ENCODE measurements around the gene CTBP1.

CTBP1 gene

DNA sequence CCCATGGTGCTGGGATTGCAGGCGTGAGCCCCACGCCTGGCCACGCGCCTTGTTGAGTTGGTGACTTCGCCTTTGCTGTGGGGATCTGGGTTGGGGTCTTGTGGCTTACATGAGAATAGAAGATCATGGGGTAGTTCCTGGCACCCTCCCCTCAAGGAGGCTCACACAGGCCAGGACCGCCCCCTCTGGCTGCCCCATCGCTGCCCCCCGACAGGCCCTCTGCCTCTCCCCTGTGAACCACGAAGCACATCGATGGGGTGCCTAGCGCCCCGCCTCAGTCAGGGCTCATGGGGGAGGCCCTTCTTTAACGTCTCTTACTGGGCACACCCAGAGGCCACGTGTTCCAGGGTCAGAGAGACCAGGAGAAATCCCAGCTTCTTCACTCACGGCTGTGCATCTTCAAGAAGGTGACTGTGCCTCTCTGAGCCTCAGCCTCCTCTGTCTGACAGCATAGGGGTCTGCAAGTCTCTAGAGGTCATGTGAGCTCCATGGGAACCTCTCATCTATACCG lies 53.0 kb downstream of the CTBP1 start:
- TF ChIP-seq, protein P1, sequence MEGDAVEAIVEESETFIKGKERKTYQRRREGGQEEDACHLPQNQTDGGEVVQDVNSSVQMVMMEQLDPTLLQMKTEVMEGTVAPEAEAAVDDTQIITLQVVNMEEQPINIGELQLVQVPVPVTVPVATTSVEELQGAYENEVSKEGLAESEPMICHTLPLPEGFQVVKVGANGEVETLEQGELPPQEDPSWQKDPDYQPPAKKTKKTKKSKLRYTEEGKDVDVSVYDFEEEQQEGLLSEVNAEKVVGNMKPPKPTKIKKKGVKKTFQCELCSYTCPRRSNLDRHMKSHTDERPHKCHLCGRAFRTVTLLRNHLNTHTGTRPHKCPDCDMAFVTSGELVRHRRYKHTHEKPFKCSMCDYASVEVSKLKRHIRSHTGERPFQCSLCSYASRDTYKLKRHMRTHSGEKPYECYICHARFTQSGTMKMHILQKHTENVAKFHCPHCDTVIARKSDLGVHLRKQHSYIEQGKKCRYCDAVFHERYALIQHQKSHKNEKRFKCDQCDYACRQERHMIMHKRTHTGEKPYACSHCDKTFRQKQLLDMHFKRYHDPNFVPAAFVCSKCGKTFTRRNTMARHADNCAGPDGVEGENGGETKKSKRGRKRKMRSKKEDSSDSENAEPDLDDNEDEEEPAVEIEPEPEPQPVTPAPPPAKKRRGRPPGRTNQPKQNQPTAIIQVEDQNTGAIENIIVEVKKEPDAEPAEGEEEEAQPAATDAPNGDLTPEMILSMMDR (IDR thresholded peaks at IDR 0.05; ENCODE audit: low read depth, low read length): no peak
- TF ChIP-seq MYC (IDR thresholded peaks at IDR 0.05; ENCODE audit: low read depth, low read length): no peak
- TF ChIP-seq POLR2A (IDR thresholded peaks at IDR 0.05; ENCODE audit: extremely low read depth, insufficient read length): no peak
- TF ChIP-seq, protein P2, sequence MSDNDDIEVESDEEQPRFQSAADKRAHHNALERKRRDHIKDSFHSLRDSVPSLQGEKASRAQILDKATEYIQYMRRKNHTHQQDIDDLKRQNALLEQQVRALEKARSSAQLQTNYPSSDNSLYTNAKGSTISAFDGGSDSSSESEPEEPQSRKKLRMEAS (IDR thresholded peaks at IDR 0.05; ENCODE audit: low read depth, low read length): no peak
- no peak overlapping the region for H3K4me3 ChIP-seq (ENCODE audit: low read depth, low read length)
- DNase-seq (ENCODE audit: low read depth): peak; percentile 10

- TF ChIP-seq MYC (IDR thresholded peaks at IDR 0.05; ENCODE audit: low read depth, low read length) (no peak), POLR2A (IDR thresholded peaks at IDR 0.05; ENCODE audit: extremely low read depth, insufficient read length) (no peak)
- TF ChIP-seq, protein P1 (IDR thresholded peaks at IDR 0.05; ENCODE audit: low read depth, low read length): no peak
- TF ChIP-seq, protein P2 (IDR thresholded peaks at IDR 0.05; ENCODE audit: low read depth, low read length): no peak
- peak; percentile 46 for DNase-seq (ENCODE audit: low read depth)
- no peak overlapping the region for H3K4me3 ChIP-seq (ENCODE audit: low read depth, low read length)
Observed at GRCh38 chr4:1195109-1195671, 53.7 kb downstream of the CTBP1 start.

DNA sequence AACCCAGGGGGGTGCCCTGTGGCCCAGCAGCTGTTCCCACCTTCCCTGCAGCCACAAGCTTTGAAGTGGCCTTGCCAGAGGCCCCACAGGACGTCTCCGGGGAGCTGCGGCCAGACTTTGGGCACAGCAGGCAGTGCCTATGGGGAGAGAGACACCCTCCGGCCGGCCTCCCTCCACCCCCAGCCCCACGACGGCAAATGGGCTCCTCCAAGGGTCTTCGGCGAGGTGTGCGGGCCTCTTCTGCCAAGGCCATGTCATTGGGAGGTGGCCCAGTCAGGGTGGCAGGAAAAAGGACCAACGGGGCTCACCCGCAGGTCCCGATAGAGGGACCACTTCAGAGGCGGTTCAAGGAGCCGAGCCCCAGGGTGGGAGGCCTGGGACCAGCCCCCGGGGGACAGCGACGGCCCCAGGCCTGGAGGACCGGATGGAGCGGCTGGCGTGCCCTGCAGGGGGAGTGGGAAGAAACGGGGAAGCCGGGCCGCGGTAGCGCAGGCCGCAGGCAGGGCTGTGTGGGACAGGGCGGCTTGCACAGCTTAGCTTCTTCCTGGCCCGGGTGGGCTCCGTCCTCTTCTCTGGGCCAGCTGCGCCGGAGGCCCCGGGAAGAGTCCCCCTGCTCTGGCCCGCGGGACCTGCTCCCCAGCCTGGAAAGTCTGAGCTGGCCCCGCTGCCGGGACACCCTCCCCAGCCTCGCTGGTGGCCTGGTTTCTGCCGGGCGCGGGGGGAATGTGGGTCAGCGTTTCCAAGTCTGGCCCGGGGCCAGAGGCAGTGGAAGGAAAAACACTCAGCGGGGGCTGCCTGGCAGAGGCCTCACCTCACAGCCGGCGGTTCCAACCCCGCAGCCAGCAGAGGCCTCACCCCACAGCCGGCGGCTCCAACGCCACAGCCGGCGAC lies 54.7 kb downstream of the CTBP1 start:
- TF ChIP-seq, protein P1 (IDR thresholded peaks at IDR 0.05; ENCODE audit: low read depth, low read length): peak; percentile 23
- TF ChIP-seq POLR2A (IDR thresholded peaks at IDR 0.05; ENCODE audit: extremely low read depth, insufficient read length) (no peak), MYC (IDR thresholded peaks at IDR 0.05; ENCODE audit: low read depth, low read length) (no peak)
- TF ChIP-seq, protein P2 (IDR thresholded peaks at IDR 0.05; ENCODE audit: low read depth, low read length): no peak
- DNase-seq (ENCODE audit: low read depth): peak; percentile 85
- peak overlapping the region; percentile 28 for H3K4me3 ChIP-seq (ENCODE audit: low read depth, low read length)

GRCh38 chr4:1193206-1194009 lies 55.5 kb downstream of the CTBP1 start:
- DNase-seq (ENCODE audit: low read depth): peak; percentile 15
- H3K4me3 ChIP-seq (ENCODE audit: low read depth, low read length): no peak overlapping the region
- TF ChIP-seq, protein P1 (IDR thresholded peaks at IDR 0.05; ENCODE audit: low read depth, low read length): no peak
- TF ChIP-seq, protein P2 (IDR thresholded peaks at IDR 0.05; ENCODE audit: low read depth, low read length): no peak
- TF ChIP-seq POLR2A (IDR thresholded peaks at IDR 0.05; ENCODE audit: extremely low read depth, insufficient read length) (no peak), MYC (IDR thresholded peaks at IDR 0.05; ENCODE audit: low read depth, low read length) (no peak)

- DNase-seq (ENCODE audit: low read depth): peak; percentile 4
- no peak overlapping the region for H3K4me3 ChIP-seq (ENCODE audit: low read depth, low read length)
- TF ChIP-seq, protein P1 (IDR thresholded peaks at IDR 0.05; ENCODE audit: low read depth, low read length): no peak
- no peak for TF ChIP-seq POLR2A (IDR thresholded peaks at IDR 0.05; ENCODE audit: extremely low read depth, insufficient read length)
- TF ChIP-seq, protein P2 (IDR thresholded peaks at IDR 0.05; ENCODE audit: low read depth, low read length): peak; percentile 52; the same call in 1 of the 2 replicates
- no peak for TF ChIP-seq MYC (IDR thresholded peaks at IDR 0.05; ENCODE audit: low read depth, low read length)
Observed at GRCh38 chr4:1192493-1193205, 56.3 kb downstream of the CTBP1 start.

All from NB4 (cell line).